ENCODE data around the gene B4GALT2.

The B4GALT2 gene

DNA sequence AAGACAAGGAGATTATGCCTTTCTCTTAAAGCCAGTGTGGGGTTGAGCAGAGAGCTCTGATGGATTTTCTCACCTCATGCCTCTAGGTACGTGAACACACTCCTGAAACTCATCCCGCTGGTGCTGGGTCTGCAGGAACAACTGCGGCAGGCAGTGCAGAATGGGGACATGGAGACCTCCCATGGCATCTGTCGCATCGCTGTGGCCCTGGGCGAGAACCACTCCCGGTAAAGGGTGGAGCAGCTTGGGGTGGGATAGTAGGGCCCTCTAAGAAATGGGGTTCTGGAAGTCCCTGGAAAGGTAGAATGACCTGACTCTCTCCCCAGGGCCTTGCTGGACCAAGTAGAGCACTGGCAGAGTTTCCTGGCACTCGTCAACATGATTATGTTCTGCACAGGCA lies 22.8 kb upstream of the B4GALT2 start:
- no peak for ATAC-seq (ENCODE audit: insufficient read depth, low read depth)
- TF ChIP-seq, protein P1, sequence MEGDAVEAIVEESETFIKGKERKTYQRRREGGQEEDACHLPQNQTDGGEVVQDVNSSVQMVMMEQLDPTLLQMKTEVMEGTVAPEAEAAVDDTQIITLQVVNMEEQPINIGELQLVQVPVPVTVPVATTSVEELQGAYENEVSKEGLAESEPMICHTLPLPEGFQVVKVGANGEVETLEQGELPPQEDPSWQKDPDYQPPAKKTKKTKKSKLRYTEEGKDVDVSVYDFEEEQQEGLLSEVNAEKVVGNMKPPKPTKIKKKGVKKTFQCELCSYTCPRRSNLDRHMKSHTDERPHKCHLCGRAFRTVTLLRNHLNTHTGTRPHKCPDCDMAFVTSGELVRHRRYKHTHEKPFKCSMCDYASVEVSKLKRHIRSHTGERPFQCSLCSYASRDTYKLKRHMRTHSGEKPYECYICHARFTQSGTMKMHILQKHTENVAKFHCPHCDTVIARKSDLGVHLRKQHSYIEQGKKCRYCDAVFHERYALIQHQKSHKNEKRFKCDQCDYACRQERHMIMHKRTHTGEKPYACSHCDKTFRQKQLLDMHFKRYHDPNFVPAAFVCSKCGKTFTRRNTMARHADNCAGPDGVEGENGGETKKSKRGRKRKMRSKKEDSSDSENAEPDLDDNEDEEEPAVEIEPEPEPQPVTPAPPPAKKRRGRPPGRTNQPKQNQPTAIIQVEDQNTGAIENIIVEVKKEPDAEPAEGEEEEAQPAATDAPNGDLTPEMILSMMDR (IDR thresholded peaks at IDR 0.05; ENCODE audit: borderline replicate concordance, extremely low read depth, low read length, poor library complexity, severe bottlenecking): no peak
- no peak for TF ChIP-seq EZH2 (IDR thresholded peaks at IDR 0.05; ENCODE audit: borderline replicate concordance, low read depth, low read length, severe bottlenecking)

DNA sequence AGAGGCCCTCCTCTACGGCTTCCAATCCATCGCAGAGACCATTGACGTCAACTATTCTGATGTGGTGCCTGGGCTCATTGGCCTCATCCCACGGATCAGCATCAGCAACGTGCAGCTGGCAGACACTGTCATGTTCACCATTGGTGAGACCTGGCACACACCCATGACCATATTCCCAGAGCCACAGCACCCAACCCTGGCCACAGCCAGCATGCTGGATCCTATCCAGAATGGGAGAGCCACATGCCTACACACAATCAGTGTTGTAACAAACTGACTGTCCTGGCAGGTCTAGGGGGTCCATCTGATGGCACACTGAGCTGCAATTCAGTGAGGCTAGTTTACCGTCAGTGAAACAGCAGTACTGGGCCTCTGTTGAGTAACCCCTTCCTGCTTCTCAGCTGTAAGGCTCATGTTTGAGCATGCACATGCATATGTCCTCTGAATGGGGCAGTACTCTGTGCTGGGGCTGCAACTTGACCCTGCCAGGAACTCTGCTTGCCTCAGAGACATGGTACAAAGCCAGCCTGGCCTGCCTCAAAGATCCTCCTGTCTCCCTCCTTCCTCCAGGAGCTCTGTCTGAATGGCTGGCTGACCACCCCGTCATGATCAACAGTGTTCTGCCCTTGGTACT lies 21.5 kb upstream of the B4GALT2 start:
- Histone ChIP-seq H3K27me3 (ENCODE audit: insufficient read depth, low read length, poor library complexity) (no peaks in the 10 kb centered on the region), H3K9ac (ENCODE audit: low read depth, low read length) (no peak overlapping the region), H3K27ac (ENCODE audit: low read length) (no peak overlapping the region), H3K4me1 (ENCODE audit: insufficient read depth, low read length) (no peaks in the 10 kb centered on the region), H2AFZ (ENCODE audit: low read depth, low read length) (no peak overlapping the region), H3K9me3 (ENCODE audit: insufficient read depth, low read length, severe bottlenecking) (no peaks in the 10 kb centered on the region), H3K36me3 (ENCODE audit: insufficient read depth, low read length) (peaks cover 43% of the 10 kb centered on the region), H3K79me2 (ENCODE audit: insufficient read depth, low read length) (0 out of 2 replicates have a peak, but pooled peaks cover 4% of the 10 kb centered on the region), H3K4me2 (ENCODE audit: insufficient read depth, low read length) (no peak overlapping the region), H3K4me3 (ENCODE audit: low read depth in 1 of 2, low read length in 2 of 2) (no peak overlapping the region), H4K20me1 (ENCODE audit: insufficient read depth, low read length) (peaks cover 9% of the 10 kb centered on the region; the same call in 1 of the 2 replicates)
- ATAC-seq (ENCODE audit: insufficient read depth, low read depth) (no peak), DNase-seq (no peak)
- TF ChIP-seq EZH2 (IDR thresholded peaks at IDR 0.05; ENCODE audit: borderline replicate concordance, low read depth, low read length, severe bottlenecking): no peak
- TF ChIP-seq, protein P1 (IDR thresholded peaks at IDR 0.05; ENCODE audit: borderline replicate concordance, extremely low read depth, low read length, poor library complexity, severe bottlenecking): no peak

More for the DNA sequence above, 22.8 kb upstream of the B4GALT2 start:
- H3K4me3 ChIP-seq (ENCODE audit: low read depth in 1 of 2, low read length in 2 of 2): no peak overlapping the region
- H3K4me2 ChIP-seq (ENCODE audit: insufficient read depth, low read length): no peak overlapping the region
- H3K9me3 ChIP-seq (ENCODE audit: insufficient read depth, low read length, severe bottlenecking): no peaks in the 10 kb centered on the region
- H3K36me3 ChIP-seq (ENCODE audit: insufficient read depth, low read length): peaks cover 34% of the 10 kb centered on the region
- no peaks in the 10 kb centered on the region for H3K4me1 ChIP-seq (ENCODE audit: insufficient read depth, low read length)
- H3K27ac ChIP-seq (ENCODE audit: low read length): no peak overlapping the region
- no peak overlapping the region for H2AFZ ChIP-seq (ENCODE audit: low read depth, low read length)
- H3K79me2 ChIP-seq (ENCODE audit: insufficient read depth, low read length): 0 out of 2 replicates have a peak, but pooled peaks cover 4% of the 10 kb centered on the region
- no peaks in the 10 kb centered on the region for H3K27me3 ChIP-seq (ENCODE audit: insufficient read depth, low read length, poor library complexity)
- H4K20me1 ChIP-seq (ENCODE audit: insufficient read depth, low read length): peaks cover 9% of the 10 kb centered on the region; the same call in 1 of the 2 replicates
- no peak for DNase-seq
- H3K9ac ChIP-seq (ENCODE audit: low read depth, low read length): no peak overlapping the region

DNA sequence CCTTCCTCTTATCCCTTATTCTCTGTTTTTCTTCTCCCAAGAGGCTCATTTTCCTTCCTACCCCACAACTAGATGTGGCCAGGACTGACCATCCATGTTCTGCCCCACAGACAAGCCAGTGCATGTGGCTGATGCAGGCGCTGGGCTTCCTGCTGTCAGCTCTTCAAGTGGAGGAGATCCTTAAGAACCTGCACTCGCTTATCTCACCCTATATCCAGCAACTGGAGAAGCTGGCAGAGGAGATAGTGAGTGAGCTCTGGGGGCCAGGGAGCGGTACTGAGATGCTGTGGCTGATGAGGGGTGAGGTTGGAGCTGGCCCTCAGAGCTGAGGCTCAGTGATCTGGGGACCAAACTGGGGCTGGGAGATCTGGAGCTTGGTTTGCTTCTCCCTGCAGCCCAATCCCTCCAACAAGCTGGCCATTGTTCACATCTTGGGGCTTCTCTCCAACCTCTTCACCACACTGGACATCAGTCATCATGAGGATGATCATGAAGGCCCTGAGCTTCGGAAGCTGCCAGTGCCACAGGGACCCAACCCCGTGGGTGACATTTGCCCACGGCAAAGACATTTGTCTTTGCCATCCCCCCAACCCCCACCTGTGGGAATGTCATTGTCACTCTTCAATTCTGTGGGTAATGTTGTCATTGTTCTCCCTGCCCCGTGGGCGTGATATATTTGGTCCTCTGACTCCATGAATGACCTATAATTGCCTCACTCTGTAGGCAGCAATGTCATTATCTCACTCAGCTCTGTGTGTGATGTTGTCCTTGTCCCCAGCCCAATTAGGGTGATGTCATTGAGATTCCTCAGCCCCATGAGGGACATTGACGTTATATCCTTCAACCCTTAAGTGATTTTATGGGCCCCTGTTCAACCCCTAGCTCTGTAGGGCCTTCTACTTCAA lies 20.4 kb upstream of the B4GALT2 start:
- no peak for ATAC-seq (ENCODE audit: insufficient read depth, low read depth)
- Histone ChIP-seq H3K9ac (ENCODE audit: low read depth, low read length) (no peak overlapping the region), H3K4me3 (ENCODE audit: low read depth in 1 of 2, low read length in 2 of 2) (no peak overlapping the region), H3K36me3 (ENCODE audit: insufficient read depth, low read length) (peaks cover 47% of the 10 kb centered on the region), H3K9me3 (ENCODE audit: insufficient read depth, low read length, severe bottlenecking) (no peaks in the 10 kb centered on the region), H3K27me3 (ENCODE audit: insufficient read depth, low read length, poor library complexity) (no peaks in the 10 kb centered on the region), H2AFZ (ENCODE audit: low read depth, low read length) (no peak overlapping the region), H3K27ac (ENCODE audit: low read length) (no peak overlapping the region), H4K20me1 (ENCODE audit: insufficient read depth, low read length) (peaks cover 4% of the 10 kb centered on the region; the same call in 1 of the 2 replicates), H3K4me1 (ENCODE audit: insufficient read depth, low read length) (no peaks in the 10 kb centered on the region), H3K4me2 (ENCODE audit: insufficient read depth, low read length) (no peak overlapping the region), H3K79me2 (ENCODE audit: insufficient read depth, low read length) (no peaks in the 10 kb centered on the region)
- no peak for TF ChIP-seq EZH2 (IDR thresholded peaks at IDR 0.05; ENCODE audit: borderline replicate concordance, low read depth, low read length, severe bottlenecking)
- TF ChIP-seq, protein P1 (IDR thresholded peaks at IDR 0.05; ENCODE audit: borderline replicate concordance, extremely low read depth, low read length, poor library complexity, severe bottlenecking): no peak
- no peak for DNase-seq

Data from DND-41 (cell line).